Activated CD8-positive, alpha-beta memory T cell treated with anti-CD3 and anti-CD28 coated beads, Interleukin-2, amount 50 U/mL, for 48 hours (primary cell): ENCODE results near the gene TMCC1.
"Not testable (repeated sequence)": the region's sequence is repeated elsewhere in the genome, so short reads cannot be mapped to it uniquely, and the experiment has no call there.

Source experiments
- DNase-seq: peaks from one replicate; pipeline ENCODE4 v3.0.0-alpha.2; 2020

The TMCC1 gene

GRCh38 chr3:129673897-129674797, 219.4 kb downstream of the TMCC1 start:
- no peak for DNase-seq

- DNase-seq: no peak
Measured at GRCh38 chr3:129673012-129673411, 220.5 kb downstream of the TMCC1 start.

DNA sequence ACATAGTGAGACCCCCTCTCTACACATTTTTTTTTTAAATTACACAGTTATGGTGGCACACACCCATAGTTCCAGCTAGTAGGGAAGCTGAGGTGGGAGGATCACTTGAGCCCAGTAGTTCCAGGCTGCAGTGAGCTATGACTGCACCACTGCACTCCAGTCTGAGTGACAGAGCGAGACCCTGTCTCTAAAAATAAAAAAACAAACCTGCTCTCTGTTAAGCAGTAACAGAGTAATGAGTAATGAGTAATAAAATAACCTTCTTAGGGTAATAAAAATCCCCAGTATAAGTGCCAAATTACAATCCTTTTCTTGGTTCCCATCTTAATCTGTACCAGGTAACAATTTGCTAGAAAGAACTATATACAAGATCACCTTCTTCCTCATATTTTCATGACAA, 221.1 kb downstream of the TMCC1 start:
- DNase-seq: no peak

GRCh38 chr3:129665024-129665768, 228.3 kb downstream of the TMCC1 start:
- DNase-seq: no peak

GRCh38 chr3:129663930-129664646, 229.4 kb downstream of the TMCC1 start:
- no peak for DNase-seq

DNA sequence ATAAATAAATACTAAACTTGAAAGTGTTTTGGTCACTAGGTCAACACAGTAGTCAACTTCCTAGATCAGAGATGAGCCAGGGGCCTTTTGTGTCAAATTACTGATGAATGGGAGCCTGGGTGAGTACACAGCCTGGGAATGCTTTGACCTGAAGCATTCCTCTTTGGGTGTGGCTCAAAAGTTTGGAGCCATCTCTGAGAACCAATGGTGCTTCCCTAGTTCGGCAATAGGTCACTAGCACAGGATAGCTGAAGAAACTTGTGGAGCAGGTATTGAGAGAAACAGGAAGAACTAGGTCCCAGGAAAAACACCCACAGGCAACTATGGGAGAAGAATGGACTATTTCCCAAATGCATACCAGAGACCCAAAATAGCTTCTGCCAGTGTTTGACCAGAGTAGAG, 230.5 kb downstream of the TMCC1 start:
- DNase-seq: no peak

- DNase-seq: no peak
Measured at GRCh38 chr3:129662191-129662608, 231.3 kb downstream of the TMCC1 start.

GRCh38 chr3:129661766-129662165, 231.7 kb downstream of the TMCC1 start:
- DNase-seq: no peak

DNA sequence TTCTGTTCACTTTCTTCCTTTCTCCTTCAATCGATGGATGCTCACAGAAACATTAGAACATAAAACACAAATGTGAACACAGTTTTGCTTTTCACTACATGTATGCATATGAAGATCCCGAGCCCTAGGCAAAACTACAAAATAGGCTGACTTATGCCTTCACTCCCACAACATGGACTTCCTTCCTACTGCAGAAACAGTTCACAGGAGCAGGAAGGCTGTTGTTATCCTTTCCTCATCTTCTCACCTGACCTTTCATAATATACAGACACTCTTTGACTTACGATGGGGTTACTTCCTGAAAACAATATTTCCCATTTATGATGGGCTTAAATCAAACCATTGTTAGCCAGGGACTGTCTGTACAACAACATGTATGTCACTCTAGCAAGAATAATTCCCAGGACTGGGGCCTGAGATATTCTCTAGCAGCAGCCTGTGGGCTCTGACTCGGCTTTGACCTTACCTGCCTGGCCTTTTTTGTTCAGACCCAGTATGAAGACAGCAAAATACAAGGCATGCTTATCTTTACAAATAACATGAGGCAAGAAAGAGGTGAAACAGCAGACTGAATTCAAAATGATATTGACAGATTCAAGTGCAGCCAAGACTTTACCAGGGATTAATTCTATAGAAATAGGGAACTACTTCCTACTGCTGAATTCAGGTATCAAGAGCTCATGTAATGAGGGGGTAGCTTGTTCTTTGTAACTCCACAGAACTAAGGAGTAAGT, 235.2 kb downstream of the TMCC1 start:
- DNase-seq: no peak

GRCh38 chr3:129657261-129658046, 236.1 kb downstream of the TMCC1 start:
- no peak for DNase-seq

DNA sequence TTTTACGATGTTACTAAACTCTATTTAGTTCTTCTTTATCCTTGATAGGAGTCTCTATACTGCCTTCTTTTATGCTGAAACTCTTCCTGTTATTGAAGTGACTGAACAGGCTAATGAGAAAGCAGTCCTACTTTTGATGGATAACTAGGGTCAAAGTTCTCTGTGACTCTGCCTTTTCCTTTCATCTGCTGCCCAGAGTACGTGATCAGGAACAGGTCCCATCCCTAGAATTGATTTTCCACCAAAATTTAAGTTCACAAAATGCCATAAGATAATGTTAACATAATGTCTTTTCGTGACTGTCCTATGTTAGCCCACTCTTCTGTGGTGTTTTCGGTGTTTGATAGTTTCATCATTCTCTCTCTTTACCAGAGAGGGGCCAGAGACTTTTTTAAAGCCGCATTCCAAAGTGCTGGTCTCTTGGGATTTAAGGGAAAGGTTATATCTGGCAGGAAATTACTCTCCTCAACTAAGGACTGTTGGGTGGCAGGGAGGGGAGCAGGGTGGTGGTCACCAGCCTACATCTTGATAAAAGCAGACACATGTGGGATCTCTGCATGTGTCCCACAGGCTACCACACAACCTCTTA, 236.8 kb downstream of the TMCC1 start:
- no peak for DNase-seq

DNA sequence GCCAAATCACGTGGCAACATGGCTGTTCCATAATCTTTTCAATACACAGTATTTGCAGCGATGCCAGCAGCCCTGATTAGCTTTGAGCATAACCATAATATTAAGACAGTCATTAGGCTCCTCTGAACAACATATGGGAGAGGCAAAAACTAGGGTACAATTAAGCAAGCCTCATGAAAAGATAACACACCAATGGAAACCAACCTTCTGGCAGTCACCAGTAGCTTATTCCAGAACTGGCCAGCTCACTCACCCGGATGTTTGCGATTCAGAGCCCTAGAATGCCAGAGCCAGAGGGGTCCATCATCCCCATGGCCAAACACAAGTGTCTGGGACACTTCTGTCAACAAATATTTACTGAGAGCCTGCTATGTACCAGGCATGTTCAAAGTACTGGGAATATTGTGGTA, 238.2 kb downstream of the TMCC1 start:
- DNase-seq: no peak

DNA sequence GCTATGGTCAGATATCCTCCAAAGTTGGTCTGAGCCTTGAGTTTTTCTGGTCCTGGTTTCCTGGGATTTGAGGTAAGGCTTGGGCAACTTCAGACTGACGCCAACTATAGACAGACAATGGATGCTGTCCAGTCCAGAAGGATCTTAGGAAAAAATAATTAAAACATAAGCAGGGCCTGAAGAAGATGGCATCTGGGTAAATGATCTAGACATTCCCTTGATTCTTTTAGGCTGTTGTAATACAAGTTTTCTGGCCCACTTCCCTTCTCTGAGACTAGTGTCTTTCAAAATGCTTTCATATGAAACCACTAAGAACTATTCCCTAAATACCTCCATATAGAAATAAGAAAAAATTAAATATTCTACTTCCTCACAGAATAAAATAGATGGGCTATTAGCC, 239.4 kb downstream of the TMCC1 start:
- DNase-seq: no peak

DNA sequence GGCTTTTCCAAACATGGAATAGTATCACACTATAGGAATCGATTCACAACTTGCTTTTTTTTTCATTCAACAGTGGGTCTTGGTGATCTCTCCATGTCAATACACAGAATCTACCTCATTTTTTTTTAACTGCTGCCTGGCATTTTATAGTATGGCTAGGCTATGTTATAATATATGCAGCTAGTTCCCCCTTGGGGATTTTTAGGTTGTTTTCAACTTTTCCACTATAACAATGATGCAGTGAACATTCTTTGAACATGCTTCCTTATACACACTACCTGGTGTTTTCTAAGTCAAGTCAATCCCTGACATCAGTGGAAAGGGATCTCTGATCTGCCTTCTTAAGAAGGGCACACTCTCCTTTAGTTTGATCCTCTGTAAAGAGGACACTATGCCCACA, 240.5 kb downstream of the TMCC1 start:
- no peak for DNase-seq

DNA sequence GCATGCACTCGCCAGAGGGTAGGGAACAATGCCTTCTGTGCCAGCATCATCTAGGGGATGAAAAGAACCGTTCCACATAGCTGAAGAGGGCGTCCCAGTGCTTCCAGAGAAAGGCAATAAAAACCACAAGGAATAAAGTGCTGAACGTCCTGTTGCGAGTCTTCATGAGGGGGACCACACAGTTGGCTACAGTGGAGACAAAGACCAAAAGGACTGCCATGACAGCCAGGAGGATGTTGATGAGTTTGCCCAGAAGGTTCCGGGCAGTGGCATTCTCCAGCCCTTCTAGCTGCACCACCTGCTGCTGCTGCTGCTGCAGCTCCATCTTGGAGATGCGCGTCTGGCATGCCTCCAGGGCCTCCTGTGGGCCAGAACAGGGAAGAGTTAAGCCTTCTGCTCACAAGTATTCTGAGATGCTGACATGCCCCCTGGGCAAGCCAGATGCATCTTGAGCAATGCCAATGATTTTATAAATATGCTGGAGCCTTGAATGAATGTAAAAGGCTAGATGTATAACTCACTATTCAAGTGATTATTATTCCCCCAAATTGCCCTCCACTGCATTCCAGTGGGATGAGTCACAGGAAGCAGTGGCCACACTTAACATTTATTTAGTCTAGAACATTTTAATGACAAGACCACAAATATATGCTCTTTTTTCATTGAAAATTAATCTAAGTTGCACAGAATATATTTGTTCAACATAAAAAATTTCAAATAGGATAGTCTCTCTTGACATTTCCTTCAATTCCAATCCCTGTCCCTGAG, 241.9 kb downstream of the TMCC1 start:
- DNase-seq: no peak

- DNase-seq: peak; percentile 62
Measured at GRCh38 chr3:129650256-129650872, 243.1 kb downstream of the TMCC1 start.

DNA sequence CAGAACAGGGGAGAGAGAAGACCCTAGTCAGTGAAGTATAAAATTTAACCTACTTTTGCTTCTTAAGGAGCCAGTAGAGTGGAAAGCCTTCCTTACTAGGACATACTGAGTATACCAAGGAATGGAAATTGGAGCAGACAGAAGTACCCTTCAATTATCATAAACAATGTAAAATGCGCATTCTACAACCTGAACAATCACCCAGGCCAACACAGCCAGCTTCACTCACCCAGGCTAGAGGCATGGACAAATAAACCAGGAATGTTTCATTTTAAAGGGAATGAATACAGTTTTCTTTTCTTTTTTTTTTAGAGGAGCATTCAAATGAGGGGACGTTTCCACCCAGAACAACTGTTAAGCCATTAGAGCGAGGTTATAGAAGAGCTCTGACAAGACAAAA, 245.1 kb downstream of the TMCC1 start:
- no peak for DNase-seq

GRCh38 chr3:129645286-129645685, 248.2 kb downstream of the TMCC1 start:
- DNase-seq: no peak

- no peak for DNase-seq
Measured at GRCh38 chr3:129644836-129645235, 248.7 kb downstream of the TMCC1 start.

GRCh38 chr3:129641567-129642260, 251.8 kb downstream of the TMCC1 start:
- DNase-seq: not testable (repeated sequence)
